Ectodermal cell (in vitro differentiated cells): Measurements from ENCODE around the gene UNC119.

Experiments
- H3K27ac ChIP-seq: 2 replicates; pipeline ENCODE4 v1.7.0; 2013; ENCODE audit warnings: mild to moderate bottlenecking, low read depth, low read length; ENCODE audit not compliant: insufficient read depth, poor library complexity, severe bottlenecking
- H3K27me3 ChIP-seq: 2 replicates; pipeline ENCODE4 v1.7.0; 2013; ENCODE audit warnings: mild to moderate bottlenecking, low read length; ENCODE audit not compliant: insufficient read depth, control insufficient read depth, poor library complexity, severe bottlenecking
- H3K36me3 ChIP-seq: one replicate; pipeline ENCODE4 v1.7.0; 2013; ENCODE audit warnings: low read length; ENCODE audit not compliant: control insufficient read depth, insufficient read depth
- H3K4me1 ChIP-seq: one replicate; pipeline ENCODE4 v1.7.0; 2013; ENCODE audit warnings: low read length; ENCODE audit not compliant: control insufficient read depth, insufficient read depth
- H3K4me3 ChIP-seq: 2 replicates; pipeline ENCODE4 v1.7.0; 2013; ENCODE audit warnings: low read depth, low read length, control low read depth; ENCODE audit not compliant: insufficient read depth
- H3K9me3 ChIP-seq: 2 replicates; pipeline ENCODE4 v1.7.0; 2013; ENCODE audit warnings: mild to moderate bottlenecking, low read length, moderate library complexity; ENCODE audit not compliant: control insufficient read depth
- WGBS, 2 experiments: methylation state at CpG; one replicate each; pipeline ENCODE4 v1.1.7; 2013; ENCODE audit warnings: missing lambda C conversion rate in 2 of 2; 5-methylcytosine and 5-hydroxymethylcytosine counted together

UNC119 gene

DNA sequence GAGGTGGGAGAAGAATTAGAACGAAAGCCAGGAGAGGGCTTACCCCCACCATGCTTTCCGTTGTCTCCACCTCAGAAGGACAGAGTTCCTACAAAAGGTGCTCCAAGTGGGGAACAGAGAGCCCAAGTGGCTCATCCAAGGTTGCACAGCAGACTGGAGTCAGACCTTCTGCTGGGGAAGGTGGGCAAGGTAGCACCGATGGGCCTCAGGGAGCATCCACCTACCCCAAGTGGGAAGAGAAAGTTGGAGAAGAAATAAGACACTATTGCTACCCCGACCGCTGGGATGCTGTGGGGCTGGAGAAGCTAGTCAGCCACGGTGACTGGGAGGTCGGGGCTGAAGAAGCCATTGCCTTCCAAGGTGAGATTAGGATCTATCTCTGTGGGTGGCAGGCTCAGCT, 21.5 kb downstream of the UNC119 start:
- Histone ChIP-seq H3K4me1 (peaks cover 19% of the 10 kb centered on the region), H3K27ac (no peak overlapping the region), H3K9me3 (no peaks in the 10 kb centered on the region), H3K4me3 (no peak overlapping the region), H3K27me3 (no peaks in the 10 kb centered on the region), H3K36me3 (no peaks in the 10 kb centered on the region)
- 82% methylated on average over 7 of the region's 7 CpGs for WGBS, 2 experiments

DNA sequence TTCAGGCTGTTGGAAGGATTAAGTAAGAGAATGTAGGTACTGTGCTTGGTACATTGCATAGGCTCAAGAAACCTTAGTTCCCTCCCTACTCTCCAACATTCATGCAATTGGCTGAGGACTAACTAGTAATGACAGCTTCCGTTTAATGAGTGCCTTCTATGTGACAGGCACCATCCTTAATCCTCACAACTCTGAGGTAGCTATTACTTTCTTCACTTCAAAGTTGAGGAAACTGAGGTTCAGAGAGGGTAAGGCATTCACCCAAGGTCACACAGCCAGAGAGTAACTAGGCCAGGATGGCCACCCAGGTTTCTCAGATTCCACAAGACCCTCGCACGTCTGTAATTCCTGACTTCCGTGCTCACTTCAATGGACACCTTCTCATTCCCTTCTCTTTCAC, 22.2 kb downstream of the UNC119 start:
- H3K9me3 ChIP-seq: no peaks in the 10 kb centered on the region
- no peaks in the 10 kb centered on the region for H3K27me3 ChIP-seq
- WGBS, 2 experiments: 91 to 92% methylated on average over 4 of the region's 4 CpGs
- H3K4me1 ChIP-seq: peaks cover 19% of the 10 kb centered on the region
- no peak overlapping the region for H3K27ac ChIP-seq
- H3K36me3 ChIP-seq: no peaks in the 10 kb centered on the region
- no peak overlapping the region for H3K4me3 ChIP-seq

DNA sequence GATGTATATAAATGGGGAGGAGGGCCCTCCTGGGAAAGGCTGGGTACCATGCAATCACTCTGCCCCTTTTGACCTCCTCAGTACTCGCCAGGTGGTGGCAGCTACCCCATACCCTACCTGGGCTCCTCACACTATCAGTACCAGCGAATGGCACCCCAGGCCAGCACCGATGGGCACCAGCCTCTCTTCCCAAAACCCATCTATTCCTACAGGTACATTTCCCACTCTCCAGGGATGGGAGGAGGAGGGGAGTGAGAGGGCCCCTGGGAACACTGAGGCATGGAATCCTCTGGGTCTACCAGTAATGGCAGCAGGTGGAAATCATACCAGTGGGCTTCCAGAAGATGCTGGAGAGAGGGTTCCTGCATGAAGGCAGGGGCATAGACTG, 23.4 kb downstream of the UNC119 start:
- 84 to 86% methylated on average over 3 of the region's 3 CpGs for WGBS, 2 experiments
- Histone ChIP-seq H3K27me3 (no peaks in the 10 kb centered on the region), H3K27ac (no peak overlapping the region), H3K9me3 (no peaks in the 10 kb centered on the region), H3K36me3 (no peaks in the 10 kb centered on the region), H3K4me3 (no peak overlapping the region), H3K4me1 (peaks cover 19% of the 10 kb centered on the region)

DNA sequence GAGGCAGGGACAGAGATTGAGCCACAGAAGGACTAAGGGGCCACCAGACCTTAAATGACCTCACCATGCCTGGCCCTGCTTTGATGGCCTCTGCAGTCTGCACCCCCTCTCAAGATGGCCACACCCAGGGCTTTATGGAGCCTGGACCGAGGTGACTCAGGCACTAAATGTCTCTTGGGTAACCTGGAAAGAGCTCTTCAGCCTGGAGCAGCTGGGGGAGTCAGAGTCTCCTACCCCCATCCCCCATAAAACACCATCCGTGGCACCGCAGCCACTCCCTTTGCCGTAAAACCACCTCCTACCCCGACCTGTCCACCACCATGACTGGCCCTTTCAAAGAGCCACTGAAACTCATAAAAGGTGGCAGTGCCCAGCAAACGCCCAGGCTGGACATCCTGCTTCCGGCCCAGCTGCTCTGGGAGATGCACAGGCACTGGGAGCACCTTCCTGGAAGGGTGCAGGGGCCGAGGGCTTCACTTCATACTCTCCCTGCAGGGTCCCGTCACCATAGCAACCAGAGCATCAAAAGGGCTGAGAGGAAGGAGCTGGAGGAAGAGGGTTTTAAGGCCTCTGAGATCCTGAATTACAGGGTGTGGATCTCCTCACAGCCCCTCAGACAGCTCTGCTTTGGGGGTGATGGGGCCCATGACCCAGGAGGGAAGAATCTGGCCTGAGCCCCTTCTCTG, 24.0 kb downstream of the UNC119 start:
- Histone ChIP-seq H3K4me3 (no peak overlapping the region), H3K27me3 (no peaks in the 10 kb centered on the region)

DNA sequence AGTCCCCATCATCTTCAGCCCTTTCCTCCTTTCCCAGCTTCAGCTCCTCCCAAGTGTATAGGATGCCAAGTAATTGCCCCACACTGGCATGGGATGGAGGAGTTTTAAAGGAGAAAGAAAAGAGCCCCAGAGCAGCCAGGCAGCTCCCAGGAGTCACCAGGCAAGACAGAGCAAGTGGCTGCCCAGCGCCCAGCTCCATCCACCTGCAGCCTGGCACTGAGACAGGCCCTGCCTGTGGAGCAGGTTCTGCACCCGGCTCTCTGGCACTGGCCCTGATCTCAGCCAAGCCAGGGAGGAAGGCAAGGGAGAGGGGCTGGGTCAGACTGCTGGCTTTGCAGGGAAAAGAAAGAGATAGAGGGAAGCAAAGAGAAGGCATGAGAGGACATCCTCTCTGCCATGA, 24.6 kb downstream of the UNC119 start:
- no peak overlapping the region for H3K4me3 ChIP-seq
- no peaks in the 10 kb centered on the region for H3K9me3 ChIP-seq
- H3K27me3 ChIP-seq: no peaks in the 10 kb centered on the region
- H3K27ac ChIP-seq: no peak overlapping the region
- H3K36me3 ChIP-seq: no peaks in the 10 kb centered on the region
- 93 to 94% methylated on average over 2 of the region's 2 CpGs for WGBS, 2 experiments
- H3K4me1 ChIP-seq: peaks cover 17% of the 10 kb centered on the region

More for the DNA sequence above, 24.0 kb downstream of the UNC119 start:
- H3K36me3 ChIP-seq: no peaks in the 10 kb centered on the region
- H3K27ac ChIP-seq: no peak overlapping the region
- H3K4me1 ChIP-seq: peaks cover 19% of the 10 kb centered on the region
- H3K9me3 ChIP-seq: no peaks in the 10 kb centered on the region
- WGBS, 2 experiments: 63 to 66% methylated on average over 9 of the region's 9 CpGs

GRCh38 chr17:28527181-28527681, 25.2 kb downstream of the UNC119 start:
- H3K27me3 ChIP-seq: no peaks in the 10 kb centered on the region
- no peak overlapping the region for H3K4me3 ChIP-seq
- 92 to 99% methylated on average over 2 of the region's 2 CpGs for WGBS, 2 experiments

GRCh38 chr17:28526381-28526780, 26.0 kb downstream of the UNC119 start:
- no peak overlapping the region for H3K4me3 ChIP-seq
- H3K36me3 ChIP-seq: no peaks in the 10 kb centered on the region
- WGBS, 2 experiments: 91% methylated on average over 8 of the region's 8 CpGs
- peaks cover 9% of the 10 kb centered on the region for H3K4me1 ChIP-seq
- no peaks in the 10 kb centered on the region for H3K27me3 ChIP-seq
- H3K9me3 ChIP-seq: no peaks in the 10 kb centered on the region
- no peak overlapping the region for H3K27ac ChIP-seq

More at GRCh38 chr17:28527181-28527681, 25.2 kb downstream of the UNC119 start:
- Histone ChIP-seq H3K27ac (no peak overlapping the region), H3K36me3 (no peaks in the 10 kb centered on the region), H3K9me3 (no peaks in the 10 kb centered on the region), H3K4me1 (peaks cover 13% of the 10 kb centered on the region)

DNA sequence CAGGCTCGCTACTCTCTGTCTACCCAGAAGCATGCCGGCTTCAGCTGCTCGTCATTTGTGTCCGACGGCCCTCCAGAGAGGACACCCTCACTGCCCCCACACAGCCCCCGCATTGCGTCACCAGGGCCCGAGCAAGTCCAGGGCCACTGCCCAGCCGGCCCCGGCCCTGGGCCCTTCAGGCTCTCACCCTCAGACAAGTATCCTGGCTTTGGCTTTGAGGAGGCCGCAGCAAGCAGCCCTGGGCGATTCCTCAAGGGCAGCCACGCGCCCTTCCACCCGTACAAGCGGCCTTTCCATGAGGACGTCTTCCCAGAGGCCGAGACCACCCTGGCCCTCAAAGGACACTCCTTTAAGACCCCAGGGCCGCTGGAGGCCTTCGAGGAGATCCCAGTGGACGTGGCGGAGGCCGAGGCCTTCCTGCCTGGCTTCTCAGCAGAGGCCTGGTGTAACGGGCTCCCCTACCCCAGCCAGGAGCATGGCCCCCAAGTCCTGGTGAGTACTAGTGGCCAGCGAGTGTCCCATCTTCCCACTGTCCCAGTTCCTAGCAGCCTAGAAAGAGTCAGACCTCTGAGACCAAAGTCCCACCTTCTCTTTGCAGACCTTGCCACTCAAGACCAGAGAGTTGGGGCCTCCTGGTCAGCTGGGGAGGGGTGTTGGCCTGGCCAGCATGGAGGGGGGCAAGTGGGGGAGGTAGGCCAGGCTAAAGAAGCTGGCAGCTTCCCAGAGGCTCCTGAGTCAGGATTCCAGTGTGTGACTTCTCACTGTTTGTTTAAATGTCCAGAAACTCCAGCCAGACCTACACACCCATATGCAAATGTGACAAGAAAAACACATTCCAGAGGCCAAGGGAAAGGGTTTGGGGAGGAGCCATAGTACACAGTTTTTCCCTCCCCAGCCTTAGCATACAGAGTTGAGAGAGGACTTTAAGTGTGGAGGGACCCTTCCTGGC, 27.7 kb downstream of the UNC119 start:
- H3K27me3 ChIP-seq: no peaks in the 10 kb centered on the region
- H3K36me3 ChIP-seq: no peaks in the 10 kb centered on the region
- H3K4me3 ChIP-seq: no peak overlapping the region
- no peak overlapping the region for H3K27ac ChIP-seq
- peaks cover 14% of the 10 kb centered on the region for H3K4me1 ChIP-seq
- WGBS, 2 experiments: 95% methylated on average over 25 of the region's 25 CpGs
- no peaks in the 10 kb centered on the region for H3K9me3 ChIP-seq

GRCh38 chr17:28523876-28524275, 28.5 kb downstream of the UNC119 start:
- Histone ChIP-seq H3K4me3 (no peak overlapping the region), H3K36me3 (no peaks in the 10 kb centered on the region), H3K9me3 (no peaks in the 10 kb centered on the region), H3K27ac (no peak overlapping the region), H3K27me3 (no peaks in the 10 kb centered on the region), H3K4me1 (peaks cover 12% of the 10 kb centered on the region)
- WGBS, 2 experiments: 91 to 94% methylated on average over 15 of the region's 15 CpGs

GRCh38 chr17:28523186-28523585, 29.2 kb downstream of the UNC119 start:
- Histone ChIP-seq H3K36me3 (no peaks in the 10 kb centered on the region), H3K9me3 (no peaks in the 10 kb centered on the region), H3K4me1 (peaks cover 6% of the 10 kb centered on the region), H3K27me3 (no peaks in the 10 kb centered on the region), H3K27ac (no peak overlapping the region), H3K4me3 (no peak overlapping the region)
- 88 to 89% methylated on average over 6 of the region's 6 CpGs for WGBS, 2 experiments
